B cell (primary cell): Measurements from ENCODE around the gene PCDH9. TPM values are rescaled to one million over a fixed set of nuclear protein-coding genes. Genes with fewer than 3 reads are reported as not detected.

Experiments used
- ATAC-seq: fragments of 200-7000 bp; cut with Tn5 transposase; one replicate; pipeline ENCODE4 v1.10.0; 2021; ENCODE audit warnings: low read depth, mild to moderate bottlenecking, moderate number of reproducible peaks, moderate library complexity
- CTCF ChIA-PET: fragments of 350-600 bp; sonication (Branson Sonifier 250); formaldehyde crosslinking; loops from one replicate; lab custom pipeline; 2021; ENCODE audit warnings: antibody characterized with exemption, inconsistent platforms; lab: Charles Lee
- POLR2A ChIA-PET: fragments of 350-600 bp; sonication (Branson Sonifier 250); formaldehyde crosslinking; loops from one replicate; lab custom pipeline; 2021; ENCODE audit warnings: antibody characterized with exemption; lab: Charles Lee
- DNase-seq: peaks from one replicate; pipeline ENCODE4 v3.0.0; 2013
- H2AFZ ChIP-seq: 2 replicates; pipeline ENCODE4 v1.6.1; 2012; ENCODE audit warnings: mild to moderate bottlenecking, low read depth, low read length; ENCODE audit not compliant: insufficient read depth, poor library complexity, severe bottlenecking
- H3K27ac ChIP-seq, 2 donors: 1 replicate in 1 of 2; 2 replicates in 1 of 2; pipeline ENCODE4 v1.5.1; 2012 to 2013; ENCODE audit warnings: low read length in 2 of 2, mild to moderate bottlenecking in 2 of 2, moderate library complexity in 1 of 2
- H3K27me3 ChIP-seq, 4 experiments: fragments of 200-600 bp in 1 of 4; sonication (generic) in 1 of 4; replicated peaks in 1 of 4; 1 replicate in 2 of 4; 2 replicates in 2 of 4; pipeline versions ENCODE4 v1.6.1 to v1.7.0; 2013 to 2016; ENCODE audit warnings: low read length in 3 of 4, mild to moderate bottlenecking in 2 of 4, mixed read lengths in 1 of 4, moderate library complexity in 1 of 4; ENCODE audit not compliant: insufficient read depth in 4 of 4, control insufficient read depth in 3 of 4; ENCODE audit errors: control extremely low read depth in 1 of 4
- H3K36me3 ChIP-seq, 2 experiments: replicated peaks in 1 of 2; 1 replicate in 1 of 2; 2 replicates in 1 of 2; pipeline versions ENCODE4 v1.6.1 to v1.7.1; 2013; ENCODE audit warnings: low read length in 1 of 2; ENCODE audit not compliant: insufficient read depth in 2 of 2, control insufficient read depth in 1 of 2; ENCODE audit errors: control extremely low read depth in 1 of 2, extremely low read depth in 1 of 2
- H3K4me1 ChIP-seq, 2 donors: fragments of 200-600 bp in 1 of 2; sonication (generic) in 1 of 2; 1 replicate in 1 of 2; 2 replicates in 1 of 2; pipeline versions ENCODE4 v1.5.1 to v1.6.1; 2013 to 2017; ENCODE audit warnings: low read length in 2 of 2; ENCODE audit not compliant: control insufficient read depth in 2 of 2, insufficient read depth in 2 of 2
- H3K4me2 ChIP-seq: replicated peaks from 2 replicates; pipeline ENCODE3; 2012; ENCODE audit warnings: mild to moderate bottlenecking, low read depth, low read length; ENCODE audit not compliant: poor library complexity, severe bottlenecking
- H3K4me3 ChIP-seq, 5 experiments: fragments of 200-600 bp in 1 of 5; sonication (generic) in 1 of 5; 1 replicate in 3 of 5; 2 replicates in 2 of 5; pipeline versions ENCODE4 v1.5.1 to v1.7.0; 2011 to 2016; ENCODE audit warnings: low read length in 4 of 5, mild to moderate bottlenecking in 4 of 5, low read depth in 2 of 5, control low read depth in 1 of 5, moderate library complexity in 1 of 5; ENCODE audit not compliant: insufficient read depth in 1 of 5; ENCODE audit errors: control extremely low read depth in 1 of 5, extremely low read depth in 1 of 5
- H3K79me2 ChIP-seq: fragments of 200-600 bp; sonication (generic); one replicate; pipeline ENCODE4 v1.6.0; 2016; ENCODE audit warnings: low read length; ENCODE audit not compliant: control insufficient read depth, insufficient read depth
- H3K9ac ChIP-seq: fragments of 200-600 bp; sonication (generic); 2 replicates; pipeline ENCODE4 v1.6.1; 2017; ENCODE audit warnings: mild to moderate bottlenecking, low read length, moderate library complexity
- H3K9me3 ChIP-seq, 3 donors: one replicate each; pipeline versions ENCODE4 v1.6.1 to v1.7.1; 2013; ENCODE audit warnings: low read length in 2 of 3; ENCODE audit not compliant: control insufficient read depth in 2 of 3, insufficient read depth in 1 of 3; ENCODE audit errors: control extremely low read depth in 1 of 3
- H4K20me1 ChIP-seq: 2 replicates; pipeline ENCODE4 v1.6.0; 2012; ENCODE audit warnings: mild to moderate bottlenecking, low read length; ENCODE audit not compliant: insufficient read depth, control insufficient read depth, poor library complexity, severe bottlenecking
- H3K27ac Mint-ChIP-seq: one replicate; pipeline ENCODE4 v1.8.0; 2021; ENCODE audit warnings: mixed read lengths
- H3K27me3 Mint-ChIP-seq: one replicate; pipeline ENCODE4 v1.8.0; 2021; ENCODE audit warnings: mixed read lengths
- H3K4me1 Mint-ChIP-seq: one replicate; pipeline ENCODE4 v1.8.0; 2021; ENCODE audit warnings: mixed read lengths
- H3K4me3 Mint-ChIP-seq: one replicate; pipeline ENCODE4 v1.8.0; 2021; ENCODE audit warnings: mixed read lengths
- H3K9me3 Mint-ChIP-seq: one replicate; pipeline ENCODE4 v1.8.0; 2022; ENCODE audit warnings: mixed read lengths; ENCODE audit not compliant: insufficient read depth
- EZH2 ChIP-seq: IDR thresholded peaks from 2 replicates; pipeline ENCODE4 v1.6.1; 2012; ENCODE audit warnings: borderline replicate concordance, low read depth, mild to moderate bottlenecking, moderate library complexity, low read length; ENCODE audit not compliant: insufficient read depth, poor library complexity, severe bottlenecking
- WGBS: methylation state at CpG from one replicate; pipeline ENCODE4 v1.1.5; 2013; ENCODE audit warnings: missing lambda C conversion rate; ENCODE audit not compliant: insufficient coverage; 5-methylcytosine and 5-hydroxymethylcytosine counted together
- intact Hi-C: fragments of 100-400 bp; cut with micrococcal nuclease; formaldehyde crosslinking; loops from one replicate; pipeline ENCODE4 v1.10.0; 2022
- polyA plus RNA-seq: library from polyadenylated mRNA; depleted of rRNA; stranded (reverse); fragments of >200 nt; gene quantifications from 2 replicates; pipeline ENCODE4 v1.2.3, GENCODE V29; 2012
- total RNA-seq, 2 donors: library from RNA; stranded (reverse); fragments of 120-200 nt in 1 of 2; gene quantifications; 1 replicate in 1 of 2; 2 replicates in 1 of 2; pipeline versions ENCODE4 v1.2.3 to v1.2.4, GENCODE V29; 2013 to 2022
- TF ChIP-seq, protein P1 (sequence below): fragments of 200-600 bp; IDR thresholded peaks from one replicate; pipeline ENCODE4 v1.8.0; 2022; ENCODE audit warnings: antibody characterized with exemption, mild to moderate bottlenecking

Gene PCDH9
- total and polyA plus RNA-seq, 2 donors (not counting 1 experiment from before 2014, with no cell fraction given): 13.1 to 21.8 TPM

DNA sequence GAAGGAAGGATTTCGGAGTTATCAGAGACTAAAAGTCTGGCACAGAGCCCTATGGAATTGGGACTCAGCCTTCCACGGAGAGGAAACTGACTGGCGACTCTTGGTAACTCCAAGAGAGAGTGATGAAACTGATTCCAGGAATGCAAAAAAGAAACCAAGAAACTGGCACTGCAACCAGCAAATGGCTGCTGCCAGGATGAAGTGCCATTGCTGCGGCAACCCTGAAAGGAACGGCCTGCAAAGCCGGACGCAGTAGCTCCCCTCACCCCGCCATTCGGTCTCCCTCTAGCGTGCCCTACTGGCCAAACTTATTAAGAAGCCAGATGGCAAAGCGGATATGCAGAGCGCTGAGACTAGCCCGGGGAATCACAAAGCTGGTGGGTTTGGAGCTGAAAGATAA lies 236.0 kb downstream of the PCDH9 start:
- Histone ChIP-seq H3K4me1 (peaks cover 41 to 53% of the 10 kb centered on the region in 2 donors), H3K27me3 (no peaks in the 10 kb centered on the region), H2AFZ (peak overlapping the region; percentile 79), H3K4me3 (peak overlapping the region in 3 of 5 experiments; percentile 4 to 36 (median 10)), H3K36me3 (no peaks in the 10 kb centered on the region), H3K79me2 (no peaks in the 10 kb centered on the region), H3K9ac (peak overlapping the region; percentile 40), H3K27ac (peak overlapping the region; percentile 84 to 90), H4K20me1 (no peaks in the 10 kb centered on the region), H3K4me2 (peak overlapping the region; percentile 69), H3K9me3 (no peaks in the 10 kb centered on the region)
- peak; percentile 60 for ATAC-seq
- WGBS: 51% methylated on average over 10 of the region's 13 CpGs
- H3K4me1 Mint-ChIP-seq: peaks cover 46% of the 10 kb centered on the region
- POLR2A ChIA-PET: interaction anchor here (1.0 kb wide), 1 partner anchor 334 kb away, joined by 3 read pairs; no protein-coding TSS in a partner anchor
- H3K4me3 Mint-ChIP-seq: peak overlapping the region; percentile 58
- no peak for TF ChIP-seq EZH2
- TF ChIP-seq, protein P1, sequence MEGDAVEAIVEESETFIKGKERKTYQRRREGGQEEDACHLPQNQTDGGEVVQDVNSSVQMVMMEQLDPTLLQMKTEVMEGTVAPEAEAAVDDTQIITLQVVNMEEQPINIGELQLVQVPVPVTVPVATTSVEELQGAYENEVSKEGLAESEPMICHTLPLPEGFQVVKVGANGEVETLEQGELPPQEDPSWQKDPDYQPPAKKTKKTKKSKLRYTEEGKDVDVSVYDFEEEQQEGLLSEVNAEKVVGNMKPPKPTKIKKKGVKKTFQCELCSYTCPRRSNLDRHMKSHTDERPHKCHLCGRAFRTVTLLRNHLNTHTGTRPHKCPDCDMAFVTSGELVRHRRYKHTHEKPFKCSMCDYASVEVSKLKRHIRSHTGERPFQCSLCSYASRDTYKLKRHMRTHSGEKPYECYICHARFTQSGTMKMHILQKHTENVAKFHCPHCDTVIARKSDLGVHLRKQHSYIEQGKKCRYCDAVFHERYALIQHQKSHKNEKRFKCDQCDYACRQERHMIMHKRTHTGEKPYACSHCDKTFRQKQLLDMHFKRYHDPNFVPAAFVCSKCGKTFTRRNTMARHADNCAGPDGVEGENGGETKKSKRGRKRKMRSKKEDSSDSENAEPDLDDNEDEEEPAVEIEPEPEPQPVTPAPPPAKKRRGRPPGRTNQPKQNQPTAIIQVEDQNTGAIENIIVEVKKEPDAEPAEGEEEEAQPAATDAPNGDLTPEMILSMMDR: peak; percentile 53
- H3K27me3 Mint-ChIP-seq: no peaks in the 10 kb centered on the region
- no peaks in the 10 kb centered on the region for H3K9me3 Mint-ChIP-seq
- peak overlapping the region; percentile 93 for H3K27ac Mint-ChIP-seq
- intact Hi-C loops: loop anchor here (2.0 to 10.0 kb wide), 2 partner anchors 237 to 339 kb away; partner anchors contain the start of gene PCDH9
- CTCF ChIA-PET: interaction anchor here (0.7 to 1.8 kb wide), 7 partner anchors 13 to 375 kb away, joined by 3 to 8 read pairs (median 4); no protein-coding TSS in a partner anchor
- DNase-seq: peak; percentile 68

DNA sequence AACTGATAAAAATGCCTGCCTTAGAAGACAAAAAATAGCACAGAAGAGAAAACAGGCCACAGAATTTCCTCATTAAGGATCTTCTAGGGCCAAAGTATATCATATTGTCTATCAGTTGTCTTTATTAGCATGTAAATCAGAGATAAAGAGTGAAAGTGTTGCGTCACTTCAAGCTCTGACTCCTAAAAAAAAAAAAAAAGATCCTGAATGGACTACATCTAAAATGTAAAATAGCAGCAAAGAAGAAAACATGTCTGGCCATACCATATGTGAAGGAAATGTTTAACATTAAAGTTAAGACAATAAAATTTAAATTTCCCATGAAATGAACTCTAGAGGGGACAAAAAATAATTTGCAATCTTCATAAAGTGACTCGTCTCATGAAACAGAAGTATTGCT lies 237.4 kb downstream of the PCDH9 start:
- H3K27me3 Mint-ChIP-seq: no peaks in the 10 kb centered on the region
- no peak overlapping the region for H3K27ac Mint-ChIP-seq

More for the DNA sequence above, 237.4 kb downstream of the PCDH9 start:
- Histone ChIP-seq H3K4me3 (no peak overlapping the region), H2AFZ (no peak overlapping the region), H3K4me1 (peaks cover 34 to 42% of the 10 kb centered on the region in 2 donors), H3K9ac (no peak overlapping the region), H3K27ac (peak overlapping the region in 1 of 2 donors; percentile 59), H3K27me3 (no peaks in the 10 kb centered on the region), H4K20me1 (no peaks in the 10 kb centered on the region), H3K9me3 (no peaks in the 10 kb centered on the region), H3K79me2 (no peaks in the 10 kb centered on the region), H3K4me2 (no peak overlapping the region), H3K36me3 (no peaks in the 10 kb centered on the region)
- peaks cover 34% of the 10 kb centered on the region for H3K4me1 Mint-ChIP-seq
- H3K4me3 Mint-ChIP-seq: no peak overlapping the region
- DNase-seq: no peak
- POLR2A ChIA-PET: interaction anchor here (0.7 kb wide), 1 partner anchor 400 kb away, joined by 3 read pairs; no protein-coding TSS in a partner anchor
- WGBS: no CpG with 5 or more reads among the region's 2 CpGs
- intact Hi-C loops: loop anchor here (10.0 kb wide), 1 partner anchor 338 kb away; no protein-coding TSS in a partner anchor
- CTCF ChIA-PET: no interaction called here
- no peak for TF ChIP-seq EZH2
- TF ChIP-seq, protein P1: no peak
- ATAC-seq: no peak
- no peaks in the 10 kb centered on the region for H3K9me3 Mint-ChIP-seq
